ENCODE results near the gene CDH3.

Gene CDH3

DNA sequence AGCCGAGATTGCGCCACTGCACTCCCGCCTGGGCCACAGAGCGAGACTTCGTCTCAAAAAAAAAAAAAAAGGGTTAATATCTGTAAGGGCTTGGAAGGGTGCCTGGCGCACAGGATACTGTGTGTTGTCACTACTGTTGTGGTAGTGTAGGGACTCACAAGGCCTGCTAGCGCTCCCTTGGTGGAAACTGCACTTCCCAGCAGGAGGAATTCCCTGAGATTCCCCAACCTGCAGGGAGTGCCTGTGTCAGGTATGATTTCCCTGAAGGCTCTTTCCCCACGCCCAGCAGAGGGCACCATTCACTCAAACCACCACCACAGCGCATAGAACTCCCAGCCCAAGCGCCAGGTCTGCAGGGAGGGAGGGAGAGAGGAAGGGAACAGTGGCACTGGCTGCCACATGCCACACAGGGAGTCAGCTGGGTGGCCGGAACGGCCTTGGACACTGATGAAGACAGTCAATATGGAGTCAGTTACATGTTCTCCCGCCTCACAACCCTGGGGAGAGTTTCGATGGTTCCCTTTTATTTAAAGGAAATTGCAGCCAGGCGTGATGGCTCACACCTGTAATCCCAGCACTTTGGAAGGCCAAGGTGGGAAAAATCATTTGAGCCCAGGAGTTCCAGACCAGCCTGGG lies 59.2 kb downstream of the CDH3 start:
- Histone ChIP-seq H3K4me3 (ENCODE audit: low read length) (no peak overlapping the region), H3K4me1 (ENCODE audit: control insufficient read depth, low read depth, low read length) (no peaks in the 10 kb centered on the region), H3K23ac (ENCODE audit: low read length) (no peak overlapping the region), H2AK5ac (ENCODE audit: low read length) (no peak overlapping the region), H3K36me3 (ENCODE audit: control insufficient read depth, insufficient read depth, low read length) (no peaks in the 10 kb centered on the region), H3K4me2 (ENCODE audit: low read length) (no peak overlapping the region), H2BK15ac (replicated peaks; ENCODE audit: low read depth) (no peak overlapping the region), H4K5ac (ENCODE audit: low read length) (no peak overlapping the region), H3K56ac (ENCODE audit: low read length) (no peak overlapping the region), H3K27me3 (ENCODE audit: insufficient read depth, low read length, poor library complexity) (no peaks in the 10 kb centered on the region), H3K18ac (ENCODE audit: low read length) (no peak overlapping the region), H4K8ac (ENCODE audit: low read depth, low read length) (no peak overlapping the region), H3K9ac (ENCODE audit: low read length) (no peak overlapping the region), H2BK5ac (ENCODE audit: low read length) (no peak overlapping the region), H3K27ac (ENCODE audit: low read depth, low read length) (no peak overlapping the region), H3K4ac (ENCODE audit: low read depth, low read length) (no peak overlapping the region), H3K79me1 (ENCODE audit: low read length) (no peaks in the 10 kb centered on the region), H2BK120ac (ENCODE audit: low read depth, low read length) (no peak overlapping the region), H3K79me2 (ENCODE audit: control insufficient read depth, insufficient read depth, low read length) (no peaks in the 10 kb centered on the region)
- peak; percentile 96 for DNase-seq
- no CpG with 5 or more reads among the region's 15 CpGs for whole genome bisulfite sequencing (ENCODE audit: extremely low coverage, insufficient coverage, low lambda C conversion rate)

DNA sequence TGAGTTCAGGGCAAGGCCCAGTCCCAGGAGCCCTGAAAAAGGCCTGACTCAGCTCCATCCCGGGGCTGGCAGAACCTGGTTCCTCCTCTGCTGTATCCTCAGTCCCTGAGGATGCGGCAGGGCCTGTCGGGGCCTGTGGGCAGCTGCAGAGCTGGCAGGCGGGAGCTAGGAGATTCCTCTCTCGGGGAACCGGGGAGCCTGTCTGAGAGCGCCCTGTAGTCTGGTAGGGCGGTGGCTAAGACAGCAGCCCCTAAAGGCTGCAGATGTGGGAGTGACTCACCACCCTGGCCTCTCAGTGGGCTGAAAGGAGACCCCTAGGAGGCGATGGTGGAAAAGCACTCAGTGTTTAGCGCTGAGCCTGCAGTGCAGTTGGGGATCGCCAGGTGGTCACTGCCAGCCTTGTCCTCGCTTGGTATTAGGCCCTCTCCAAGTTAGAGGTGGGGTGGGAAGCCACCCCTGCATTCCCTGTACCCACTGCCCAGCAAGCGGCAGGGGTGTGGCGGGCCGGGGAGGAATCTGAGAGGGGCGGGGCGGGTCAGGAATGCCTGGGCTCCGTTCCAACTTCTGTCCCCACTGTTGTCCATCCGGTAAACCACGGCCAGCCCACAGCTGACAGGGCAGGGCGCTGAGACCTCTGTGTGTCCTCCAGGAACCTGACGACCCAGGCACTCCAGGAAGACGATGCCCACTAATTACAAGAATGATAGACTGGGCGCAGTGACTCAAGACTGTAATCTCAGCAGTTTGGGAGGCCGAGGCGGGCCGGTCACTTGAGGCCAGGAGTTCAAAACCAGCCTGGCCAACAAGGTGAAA lies 62.4 kb downstream of the CDH3 start:
- Histone ChIP-seq H3K27ac (ENCODE audit: low read depth, low read length) (no peak overlapping the region), H3K4me3 (ENCODE audit: low read length) (no peak overlapping the region), H3K79me1 (ENCODE audit: low read length) (no peaks in the 10 kb centered on the region)

DNA sequence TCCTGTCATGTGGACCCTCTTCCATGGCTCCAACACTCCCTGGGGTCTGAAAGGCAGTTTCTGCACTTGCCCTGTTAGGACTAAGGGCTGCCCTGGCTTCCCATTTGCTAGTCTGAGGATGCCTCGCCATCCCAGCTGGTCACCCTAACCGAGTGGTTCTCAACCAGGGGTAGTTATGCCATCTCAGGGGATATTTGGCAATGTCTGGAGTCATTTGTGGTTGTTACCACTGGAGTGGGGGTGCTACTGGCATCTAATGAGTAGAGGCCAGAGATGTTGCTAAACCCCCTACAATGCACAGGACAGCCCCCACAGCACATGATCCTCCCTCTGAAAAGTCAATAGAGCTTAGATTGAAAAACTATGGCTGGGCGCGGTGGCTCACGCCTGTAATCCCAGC lies 65.1 kb downstream of the CDH3 start:
- no peak overlapping the region for H3K4me2 ChIP-seq (ENCODE audit: low read length)
- no peak overlapping the region for H4K5ac ChIP-seq (ENCODE audit: low read length)
- no CpG with 5 or more reads among the region's 5 CpGs for WGBS (ENCODE audit: extremely low coverage, insufficient coverage, low lambda C conversion rate)
- no peak overlapping the region for H3K23ac ChIP-seq (ENCODE audit: low read length)
- no peak overlapping the region for H3K9ac ChIP-seq (ENCODE audit: low read length)
- no peak overlapping the region for H3K4ac ChIP-seq (ENCODE audit: low read depth, low read length)
- H4K8ac ChIP-seq (ENCODE audit: low read depth, low read length) = no peak overlapping the region
- H3K27me3 ChIP-seq (ENCODE audit: insufficient read depth, low read length, poor library complexity) = no peaks in the 10 kb centered on the region
- H3K79me1 ChIP-seq (ENCODE audit: low read length) = no peaks in the 10 kb centered on the region
- H2AK5ac ChIP-seq (ENCODE audit: low read length) = no peak overlapping the region
- H2BK5ac ChIP-seq (ENCODE audit: low read length) = no peak overlapping the region
- H3K36me3 ChIP-seq (ENCODE audit: control insufficient read depth, insufficient read depth, low read length) = no peaks in the 10 kb centered on the region
- no peak overlapping the region for H2BK15ac ChIP-seq (replicated peaks; ENCODE audit: low read depth)
- H3K4me1 ChIP-seq (ENCODE audit: control insufficient read depth, low read depth, low read length) = no peaks in the 10 kb centered on the region
- no peak overlapping the region for H3K4me3 ChIP-seq (ENCODE audit: low read length)
- DNase-seq = no peak
- H2BK120ac ChIP-seq (ENCODE audit: low read depth, low read length) = no peak overlapping the region
- no peak overlapping the region for H3K56ac ChIP-seq (ENCODE audit: low read length)
- no peak overlapping the region for H3K18ac ChIP-seq (ENCODE audit: low read length)
- H3K79me2 ChIP-seq (ENCODE audit: control insufficient read depth, insufficient read depth, low read length) = no peaks in the 10 kb centered on the region
- no peak overlapping the region for H3K27ac ChIP-seq (ENCODE audit: low read depth, low read length)

More for the DNA sequence above, 62.4 kb downstream of the CDH3 start:
- Histone ChIP-seq H2AK5ac (ENCODE audit: low read length) (no peak overlapping the region), H3K4me2 (ENCODE audit: low read length) (no peak overlapping the region), H3K4me1 (ENCODE audit: control insufficient read depth, low read depth, low read length) (no peaks in the 10 kb centered on the region), H3K36me3 (ENCODE audit: control insufficient read depth, insufficient read depth, low read length) (no peaks in the 10 kb centered on the region), H3K18ac (ENCODE audit: low read length) (no peak overlapping the region), H3K23ac (ENCODE audit: low read length) (no peak overlapping the region), H3K9ac (ENCODE audit: low read length) (no peak overlapping the region), H4K5ac (ENCODE audit: low read length) (no peak overlapping the region), H3K4ac (ENCODE audit: low read depth, low read length) (no peak overlapping the region), H3K56ac (ENCODE audit: low read length) (peak overlapping the region; percentile 62), H4K8ac (ENCODE audit: low read depth, low read length) (no peak overlapping the region), H3K27me3 (ENCODE audit: insufficient read depth, low read length, poor library complexity) (no peaks in the 10 kb centered on the region), H2BK15ac (replicated peaks; ENCODE audit: low read depth) (no peak overlapping the region), H3K79me2 (ENCODE audit: control insufficient read depth, insufficient read depth, low read length) (no peaks in the 10 kb centered on the region), H2BK5ac (ENCODE audit: low read length) (no peak overlapping the region), H2BK120ac (ENCODE audit: low read depth, low read length) (no peak overlapping the region)
- WGBS (ENCODE audit: extremely low coverage, insufficient coverage, low lambda C conversion rate) = no CpG with 5 or more reads among the region's 27 CpGs
- peak; percentile 92 for DNase-seq

DNA sequence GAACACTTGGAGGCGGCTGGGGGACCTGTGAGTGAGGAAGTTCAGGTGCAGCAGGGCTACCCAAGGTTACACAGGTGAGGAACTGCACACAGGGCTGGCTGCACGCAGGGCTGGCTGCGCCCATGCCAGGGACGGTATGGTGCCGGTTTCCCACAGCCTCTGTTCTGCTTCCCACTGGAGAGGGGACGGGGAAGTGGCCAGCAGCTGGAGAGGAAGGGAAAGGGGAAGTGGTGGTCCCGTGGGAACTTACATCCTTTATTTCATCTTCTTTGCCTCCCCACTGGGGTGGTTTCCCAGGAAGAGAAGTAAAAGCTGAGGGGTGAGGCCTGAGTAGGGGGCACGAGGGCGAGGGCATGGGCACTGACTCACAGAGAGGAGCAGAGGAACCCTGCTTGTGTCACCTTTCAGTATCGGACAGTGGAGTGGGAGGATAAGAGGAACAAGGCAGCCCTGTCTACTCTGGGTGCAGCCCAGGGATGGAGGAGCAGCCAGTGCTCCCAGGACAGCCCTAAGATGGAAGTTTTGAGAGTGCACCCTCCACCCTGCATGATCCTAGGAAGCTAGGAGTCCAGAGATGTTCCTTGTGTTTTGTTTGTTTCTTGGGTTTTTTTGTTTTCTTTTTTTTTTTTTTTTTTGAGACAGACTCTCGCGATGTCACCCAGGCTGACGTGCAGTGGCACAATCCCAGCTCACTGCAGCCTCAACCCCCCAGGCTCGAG lies 66.5 kb downstream of the CDH3 start:
- no peak for DNase-seq

DNA sequence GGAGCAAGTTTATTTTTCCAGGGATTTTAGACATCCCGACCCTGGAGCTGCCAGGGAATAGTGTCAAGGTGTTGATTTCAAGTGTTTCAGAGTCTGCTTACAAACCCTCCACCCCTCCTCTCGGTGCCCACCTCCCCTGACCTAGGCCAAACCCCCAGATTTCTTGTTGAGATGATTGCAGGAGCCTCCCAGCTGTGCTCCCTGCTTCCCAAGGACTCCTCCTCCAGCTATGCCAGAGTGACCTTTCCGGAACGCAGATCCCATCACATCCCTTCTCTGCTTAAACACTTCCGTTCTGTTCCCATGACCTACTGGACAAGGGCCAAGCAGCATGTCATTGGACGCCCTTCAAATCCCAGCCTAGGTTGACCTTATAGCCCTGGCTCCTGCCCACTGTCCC lies 68.3 kb downstream of the CDH3 start:
- Histone ChIP-seq H3K23ac (ENCODE audit: low read length) (no peak overlapping the region), H3K4ac (ENCODE audit: low read depth, low read length) (no peak overlapping the region), H3K36me3 (ENCODE audit: control insufficient read depth, insufficient read depth, low read length) (no peaks in the 10 kb centered on the region), H3K79me1 (ENCODE audit: low read length) (no peaks in the 10 kb centered on the region), H3K27me3 (ENCODE audit: insufficient read depth, low read length, poor library complexity) (no peaks in the 10 kb centered on the region), H3K56ac (ENCODE audit: low read length) (peak overlapping the region; percentile 15), H2BK5ac (ENCODE audit: low read length) (no peak overlapping the region), H2AK5ac (ENCODE audit: low read length) (no peak overlapping the region), H3K4me3 (ENCODE audit: low read length) (no peak overlapping the region), H3K4me1 (ENCODE audit: control insufficient read depth, low read depth, low read length) (no peaks in the 10 kb centered on the region), H2BK120ac (ENCODE audit: low read depth, low read length) (no peak overlapping the region), H3K4me2 (ENCODE audit: low read length) (no peak overlapping the region), H3K18ac (ENCODE audit: low read length) (no peak overlapping the region), H4K5ac (ENCODE audit: low read length) (no peak overlapping the region), H2BK15ac (replicated peaks; ENCODE audit: low read depth) (no peak overlapping the region), H4K8ac (ENCODE audit: low read depth, low read length) (no peak overlapping the region), H3K9ac (ENCODE audit: low read length) (no peak overlapping the region), H3K79me2 (ENCODE audit: control insufficient read depth, insufficient read depth, low read length) (no peaks in the 10 kb centered on the region), H3K27ac (ENCODE audit: low read depth, low read length) (no peak overlapping the region)
- WGBS (ENCODE audit: extremely low coverage, insufficient coverage, low lambda C conversion rate) = no CpG with 5 or more reads among the region's 6 CpGs
- no peak for DNase-seq

More for the DNA sequence above, 66.5 kb downstream of the CDH3 start:
- no peaks in the 10 kb centered on the region for H3K79me2 ChIP-seq (ENCODE audit: control insufficient read depth, insufficient read depth, low read length)
- H4K5ac ChIP-seq (ENCODE audit: low read length) = no peak overlapping the region
- no peak overlapping the region for H3K23ac ChIP-seq (ENCODE audit: low read length)
- no peak overlapping the region for H2AK5ac ChIP-seq (ENCODE audit: low read length)
- no peak overlapping the region for H2BK15ac ChIP-seq (replicated peaks; ENCODE audit: low read depth)
- H3K9ac ChIP-seq (ENCODE audit: low read length) = no peak overlapping the region
- no peak overlapping the region for H3K18ac ChIP-seq (ENCODE audit: low read length)
- H3K56ac ChIP-seq (ENCODE audit: low read length) = no peak overlapping the region
- no peak overlapping the region for H2BK120ac ChIP-seq (ENCODE audit: low read depth, low read length)
- H3K4me3 ChIP-seq (ENCODE audit: low read length) = no peak overlapping the region
- H3K27ac ChIP-seq (ENCODE audit: low read depth, low read length) = no peak overlapping the region
- H3K79me1 ChIP-seq (ENCODE audit: low read length) = no peaks in the 10 kb centered on the region
- no peaks in the 10 kb centered on the region for H3K27me3 ChIP-seq (ENCODE audit: insufficient read depth, low read length, poor library complexity)
- H3K4me1 ChIP-seq (ENCODE audit: control insufficient read depth, low read depth, low read length) = no peaks in the 10 kb centered on the region
- no peak overlapping the region for H2BK5ac ChIP-seq (ENCODE audit: low read length)
- H3K4ac ChIP-seq (ENCODE audit: low read depth, low read length) = no peak overlapping the region
- no peaks in the 10 kb centered on the region for H3K36me3 ChIP-seq (ENCODE audit: control insufficient read depth, insufficient read depth, low read length)
- H4K8ac ChIP-seq (ENCODE audit: low read depth, low read length) = no peak overlapping the region
- WGBS (ENCODE audit: extremely low coverage, insufficient coverage, low lambda C conversion rate) = no CpG with 5 or more reads among the region's 14 CpGs
- no peak overlapping the region for H3K4me2 ChIP-seq (ENCODE audit: low read length)

Measured in mesendoderm (in vitro differentiated cells).